GM10266 (cell line): Measurements from ENCODE around the gene MAP2K5.

Experiments used
- DNase-seq: peaks from one replicate; pipeline ENCODE4 v3.0.0; 2012; ENCODE audit errors: extremely low spot score
- CTCF ChIP-seq: IDR thresholded peaks from 2 replicates; pipeline ENCODE4 v1.5.1; 2012; ENCODE audit warnings: mild to moderate bottlenecking, low read depth; ENCODE audit not compliant: control insufficient read depth, insufficient read depth; ENCODE audit errors: missing control alignments

MAP2K5 gene

GRCh38 chr15:67732164-67732563 lies 189.7 kb downstream of the MAP2K5 start:
- no peak for DNase-seq
- TF ChIP-seq CTCF, result no peak

GRCh38 chr15:67732671-67733374 lies 190.3 kb downstream of the MAP2K5 start:
- DNase-seq, result no peak
- TF ChIP-seq CTCF, result no peak

- no peak for TF ChIP-seq CTCF
- no peak for DNase-seq
These were observed 193.4 kb downstream of the MAP2K5 start for GRCh38 chr15:67735896-67736295.

- no peak for TF ChIP-seq CTCF
- DNase-seq, result no peak
These were observed 194.3 kb downstream of the MAP2K5 start for GRCh38 chr15:67736810-67737209.

- no peak for DNase-seq
- TF ChIP-seq CTCF, result no peak
These were observed 195.6 kb downstream of the MAP2K5 start for GRCh38 chr15:67738056-67738455.

- DNase-seq, result no peak
- TF ChIP-seq CTCF, result no peak
These were observed 197.9 kb downstream of the MAP2K5 start for GRCh38 chr15:67740405-67740804.

- DNase-seq, result no peak
- TF ChIP-seq CTCF, result no peak
These were observed 198.8 kb downstream of the MAP2K5 start for GRCh38 chr15:67741308-67741707.
